WERI-Rb-1 (cell line): Measurements from ENCODE around the gene USP32.

Experiments used
- DNase-seq: peaks from one replicate; pipeline ENCODE4 v3.0.0-alpha.2; 2020
- H3K27ac ChIP-seq: fragments of 250-450 bp; sonication (Bioruptor Pico); 2 replicates; pipeline ENCODE4 v1.5.1; 2020; ENCODE audit warnings: mild to moderate bottlenecking, moderate library complexity
- H3K27me3 ChIP-seq: fragments of 250-450 bp; sonication (Bioruptor Pico); 2 replicates; pipeline ENCODE4 v1.5.1; 2021; ENCODE audit warnings: mild to moderate bottlenecking, low read depth, moderate library complexity; ENCODE audit not compliant: insufficient read depth, severe bottlenecking
- H3K36me3 ChIP-seq: fragments of 250-450 bp; sonication (Bioruptor Pico); 2 replicates; pipeline ENCODE4 v1.5.1; 2020; ENCODE audit warnings: mild to moderate bottlenecking, moderate library complexity
- H3K4me3 ChIP-seq: 2 replicates; pipeline ENCODE4 v1.5.1; 2011; ENCODE audit warnings: low read depth, mild to moderate bottlenecking, control low read depth, low read length
- H3K9me3 ChIP-seq: fragments of 250-450 bp; sonication (Bioruptor Pico); 2 replicates; pipeline ENCODE4 v1.5.1; 2021; ENCODE audit warnings: mild to moderate bottlenecking, moderate library complexity; ENCODE audit not compliant: severe bottlenecking
- TF ChIP-seq, protein P1 (sequence below): IDR thresholded peaks from 2 replicates; pipeline ENCODE4 v1.5.1; 2011; ENCODE audit warnings: low read depth, mild to moderate bottlenecking, control low read depth, inconsistent platforms, low read length

The USP32 gene

DNA sequence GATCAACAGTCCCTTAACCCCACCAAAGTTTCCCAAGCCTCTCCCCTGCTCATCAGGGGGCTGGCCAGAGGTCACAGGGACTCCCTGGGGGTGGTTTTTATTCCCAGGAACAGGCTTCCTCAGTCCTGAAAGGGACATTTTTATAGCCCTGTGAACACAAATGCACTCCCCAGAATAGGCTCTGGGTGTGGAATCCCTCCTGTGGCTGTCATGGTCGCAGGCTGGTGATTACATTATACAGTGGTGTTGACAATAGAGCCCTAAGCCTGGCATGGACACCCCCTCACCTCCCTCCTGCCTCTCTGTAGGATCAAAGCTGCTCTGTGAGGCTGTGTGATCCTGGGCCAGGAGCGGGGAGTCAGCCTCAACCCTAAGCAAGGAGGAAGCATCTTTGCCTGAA, 243.6 kb downstream of the USP32 start:
- Histone ChIP-seq H3K27ac (no peak overlapping the region), H3K27me3 (peaks cover 3% of the 10 kb centered on the region), H3K9me3 (no peaks in the 10 kb centered on the region), H3K4me3 (no peak overlapping the region), H3K36me3 (no peaks in the 10 kb centered on the region)
- TF ChIP-seq, protein P1, sequence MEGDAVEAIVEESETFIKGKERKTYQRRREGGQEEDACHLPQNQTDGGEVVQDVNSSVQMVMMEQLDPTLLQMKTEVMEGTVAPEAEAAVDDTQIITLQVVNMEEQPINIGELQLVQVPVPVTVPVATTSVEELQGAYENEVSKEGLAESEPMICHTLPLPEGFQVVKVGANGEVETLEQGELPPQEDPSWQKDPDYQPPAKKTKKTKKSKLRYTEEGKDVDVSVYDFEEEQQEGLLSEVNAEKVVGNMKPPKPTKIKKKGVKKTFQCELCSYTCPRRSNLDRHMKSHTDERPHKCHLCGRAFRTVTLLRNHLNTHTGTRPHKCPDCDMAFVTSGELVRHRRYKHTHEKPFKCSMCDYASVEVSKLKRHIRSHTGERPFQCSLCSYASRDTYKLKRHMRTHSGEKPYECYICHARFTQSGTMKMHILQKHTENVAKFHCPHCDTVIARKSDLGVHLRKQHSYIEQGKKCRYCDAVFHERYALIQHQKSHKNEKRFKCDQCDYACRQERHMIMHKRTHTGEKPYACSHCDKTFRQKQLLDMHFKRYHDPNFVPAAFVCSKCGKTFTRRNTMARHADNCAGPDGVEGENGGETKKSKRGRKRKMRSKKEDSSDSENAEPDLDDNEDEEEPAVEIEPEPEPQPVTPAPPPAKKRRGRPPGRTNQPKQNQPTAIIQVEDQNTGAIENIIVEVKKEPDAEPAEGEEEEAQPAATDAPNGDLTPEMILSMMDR: no peak
- DNase-seq: no peak

DNA sequence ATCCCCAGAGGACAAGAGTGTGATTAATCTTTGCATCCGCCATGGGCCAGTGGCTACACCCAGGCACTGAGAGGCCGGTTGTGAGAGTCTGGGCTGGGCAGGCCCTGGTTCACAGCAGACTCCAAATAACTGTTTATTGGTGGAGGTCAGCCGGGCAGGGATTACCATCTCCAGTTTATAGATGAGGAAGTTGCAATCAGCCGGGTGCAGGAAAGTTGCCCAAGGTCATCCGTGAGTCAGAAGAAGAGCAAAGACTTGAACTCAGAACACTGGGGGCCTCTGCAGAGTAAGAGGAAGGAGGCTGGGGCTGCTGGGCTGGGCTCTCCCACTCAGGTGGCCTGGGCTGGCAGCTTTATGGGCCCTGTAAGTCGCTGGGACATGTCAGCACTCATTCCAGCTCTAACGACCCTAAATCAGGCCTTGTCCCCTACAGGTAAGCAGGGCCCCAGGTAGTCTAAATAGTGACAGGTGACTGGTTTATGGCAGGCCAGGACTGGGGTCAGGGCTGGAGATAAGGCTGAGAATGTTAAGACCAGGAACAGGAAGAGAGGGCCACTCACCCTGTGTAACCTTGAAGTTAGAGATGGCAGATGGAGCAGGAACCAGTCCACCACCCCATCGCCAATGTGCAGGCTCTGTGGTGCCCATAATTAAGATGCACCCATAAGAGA, 244.2 kb downstream of the USP32 start:
- TF ChIP-seq, protein P1: no peak
- H3K27me3 ChIP-seq: peaks cover 3% of the 10 kb centered on the region
- no peak overlapping the region for H3K4me3 ChIP-seq
- H3K36me3 ChIP-seq: no peaks in the 10 kb centered on the region
- no peaks in the 10 kb centered on the region for H3K9me3 ChIP-seq
- no peak for DNase-seq
- no peak overlapping the region for H3K27ac ChIP-seq

DNA sequence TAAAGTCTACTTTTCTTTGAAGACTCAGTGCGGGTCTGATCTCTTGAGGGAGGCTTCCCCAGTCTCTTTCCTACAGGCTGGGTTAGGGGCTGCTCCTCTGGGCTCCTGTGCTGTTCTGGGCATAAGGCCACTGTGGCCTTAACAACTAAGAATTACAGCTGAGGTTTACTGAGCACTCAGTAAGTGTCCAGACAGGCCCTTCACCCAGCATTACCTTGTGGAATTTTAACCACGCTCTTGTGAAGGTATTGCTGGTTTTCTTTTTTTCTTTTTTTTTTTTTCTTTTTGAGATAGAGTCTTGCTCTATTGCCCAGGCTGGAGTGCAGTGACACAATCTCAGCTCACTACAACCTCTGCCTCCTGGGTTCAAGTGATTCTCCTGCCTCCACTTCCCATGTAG, 245.7 kb downstream of the USP32 start:
- DNase-seq: no peak
- Histone ChIP-seq H3K27ac (no peak overlapping the region), H3K27me3 (peaks cover 3% of the 10 kb centered on the region), H3K9me3 (no peaks in the 10 kb centered on the region), H3K36me3 (no peaks in the 10 kb centered on the region), H3K4me3 (no peak overlapping the region)
- TF ChIP-seq, protein P1: no peak

DNA sequence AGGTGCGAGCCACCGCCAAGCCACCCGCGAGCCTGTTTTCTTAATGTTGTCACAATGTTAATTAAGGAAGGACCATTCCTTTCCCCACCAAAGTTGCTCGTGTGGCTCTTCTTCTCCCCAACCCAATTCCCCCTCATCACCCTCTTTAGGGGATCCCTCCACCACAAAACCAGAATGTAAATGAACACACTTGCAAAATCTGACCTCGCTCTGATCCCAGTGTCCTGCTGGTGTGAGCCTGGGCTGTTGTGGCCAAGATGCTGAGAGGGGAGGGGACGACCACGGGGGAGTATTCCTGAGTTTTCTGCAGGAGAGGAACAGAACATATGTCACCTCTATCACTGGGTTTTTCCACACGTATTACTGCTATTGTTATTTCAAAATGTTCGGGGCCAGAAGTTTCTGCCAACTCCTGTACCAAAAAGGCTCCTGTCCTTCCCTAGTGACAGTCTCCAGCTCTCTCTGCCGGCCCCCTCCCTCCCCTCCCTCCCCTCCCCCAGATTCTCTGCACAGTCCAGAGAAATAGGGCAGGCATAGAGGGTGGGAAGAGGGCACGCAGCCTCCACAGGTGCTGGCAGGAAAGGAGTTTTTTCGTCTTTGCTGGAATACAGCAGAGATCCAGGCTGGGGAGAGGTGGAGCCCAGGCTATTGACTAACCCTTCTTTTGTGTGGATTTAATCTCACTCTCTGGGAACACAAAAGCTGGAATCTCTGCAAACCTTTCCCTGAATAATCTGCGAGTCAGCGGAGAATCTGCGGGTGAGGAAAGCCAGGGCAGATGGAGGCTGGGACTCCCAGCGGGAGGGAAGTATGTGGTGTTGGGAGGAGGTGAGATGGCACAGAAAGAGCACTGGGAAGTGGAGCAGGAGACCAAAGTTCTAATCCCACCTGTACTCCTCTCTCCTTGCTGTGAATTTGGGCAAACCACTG, 246.7 kb downstream of the USP32 start:
- Histone ChIP-seq H3K36me3 (no peaks in the 10 kb centered on the region), H3K27ac (0 out of 2 replicates have a peak overlapping the region, but pooled peaks have one; percentile 3), H3K27me3 (peaks cover 3% of the 10 kb centered on the region), H3K9me3 (no peaks in the 10 kb centered on the region), H3K4me3 (peak overlapping the region; percentile 26)
- TF ChIP-seq, protein P1: no peak
- DNase-seq: peak; percentile 70

DNA sequence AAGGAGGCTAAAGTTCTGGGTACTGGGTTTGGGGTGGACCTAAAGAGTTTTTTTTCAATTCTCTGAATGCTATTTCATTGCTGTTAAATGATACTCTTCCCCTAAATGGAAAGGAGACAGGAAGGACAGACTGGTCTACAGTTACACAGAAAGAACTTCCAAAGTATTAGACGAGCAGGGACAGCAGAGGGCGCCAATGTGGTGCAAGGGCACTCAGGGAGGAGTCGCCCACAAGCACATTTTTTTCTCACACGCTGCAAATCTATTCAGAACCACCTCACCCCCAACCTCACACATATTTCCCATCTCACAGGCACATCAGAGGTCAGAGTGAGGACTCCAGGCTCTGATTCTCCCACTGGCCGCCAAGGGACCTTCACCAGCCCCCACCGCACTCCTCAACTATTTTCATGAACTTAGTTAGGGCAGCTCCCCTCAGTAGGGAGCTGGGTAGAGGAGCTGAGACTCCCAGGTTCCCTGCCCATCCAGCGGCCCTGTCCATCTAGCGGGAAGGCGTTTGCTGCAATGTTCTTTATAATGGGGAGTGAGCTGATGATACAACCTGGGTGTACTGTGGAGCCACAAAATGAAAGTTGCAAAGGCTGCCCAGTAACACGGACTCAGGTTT, 248.9 kb downstream of the USP32 start:
- no peaks in the 10 kb centered on the region for H3K36me3 ChIP-seq
- peaks cover 9% of the 10 kb centered on the region for H3K9me3 ChIP-seq
- H3K27me3 ChIP-seq: no peaks in the 10 kb centered on the region
- TF ChIP-seq, protein P1: peak; percentile 94
- no peak overlapping the region for H3K27ac ChIP-seq
- no peak overlapping the region; the same call in 1 of the 2 replicates for H3K4me3 ChIP-seq
- DNase-seq: peak; percentile 95
